GM18526 (cell line): ENCODE data around the gene UBE2QL1.

Experiments used
- POLR2A ChIP-seq: IDR thresholded peaks from 3 replicates; pipeline ENCODE4 v1.6.1; 2011; ENCODE audit not compliant: insufficient read length; ENCODE audit errors: extremely low read depth

Gene UBE2QL1

GRCh38 chr5:6442333-6442732 lies 6.3 kb upstream of the UBE2QL1 start:
- TF ChIP-seq POLR2A, result no peak

- no peak for TF ChIP-seq POLR2A
Observed at GRCh38 chr5:6443326-6443725, 5.3 kb upstream of the UBE2QL1 start.

- TF ChIP-seq POLR2A, result no peak
Observed at GRCh38 chr5:6446042-6446441, 2.6 kb upstream of the UBE2QL1 start.

GRCh38 chr5:6446626-6447309 lies 1.9 kb upstream of the UBE2QL1 start:
- TF ChIP-seq POLR2A, result no peak

GRCh38 chr5:6447384-6448140 lies 1.1 kb upstream of the UBE2QL1 start:
- TF ChIP-seq POLR2A, result no peak

GRCh38 chr5:6448141-6448491 lies 543 bp upstream of the UBE2QL1 start:
- no peak for TF ChIP-seq POLR2A

- no peak for TF ChIP-seq POLR2A
Observed at GRCh38 chr5:6449465-6450158, 953 bp downstream of the UBE2QL1 start.

- TF ChIP-seq POLR2A, result no peak
Observed at GRCh38 chr5:6450319-6450833, 1.7 kb downstream of the UBE2QL1 start.

GRCh38 chr5:6452622-6453504 lies 4.2 kb downstream of the UBE2QL1 start:
- TF ChIP-seq POLR2A, result no peak

- TF ChIP-seq POLR2A, result no peak
Observed at GRCh38 chr5:6453937-6454560, 5.4 kb downstream of the UBE2QL1 start.

GRCh38 chr5:6454628-6455053 lies 6.0 kb downstream of the UBE2QL1 start:
- TF ChIP-seq POLR2A, result no peak

- no peak for TF ChIP-seq POLR2A
Observed at GRCh38 chr5:6455571-6456200, 7.0 kb downstream of the UBE2QL1 start.

- no peak for TF ChIP-seq POLR2A
Observed at GRCh38 chr5:6456766-6457370, 8.2 kb downstream of the UBE2QL1 start.

- no peak for TF ChIP-seq POLR2A
Observed at GRCh38 chr5:6457592-6457991, 8.9 kb downstream of the UBE2QL1 start.

GRCh38 chr5:6458833-6459232 lies 10.2 kb downstream of the UBE2QL1 start:
- TF ChIP-seq POLR2A, result no peak
